Measurements from ENCODE around the gene PHACTR3.

- TF ChIP-seq CTCF (IDR thresholded peaks at IDR 0.05) (no peak), POLR2A (IDR thresholded peaks at IDR 0.05) (no peak), POLR2AphosphoS5 (IDR thresholded peaks at IDR 0.05) (no peak)
Observed at GRCh38 chr20:59665656-59666555, 61.6 kb downstream of the PHACTR3 start.
